Adipose tissue (tissue), 3 donors: Measurements from ENCODE around the gene F9. TPM values are rescaled to one million over a fixed set of nuclear protein-coding genes. Genes with fewer than 3 reads are reported as not detected.
"Not testable (repeated sequence)": the region's sequence is repeated elsewhere in the genome, so short reads cannot be mapped to it uniquely, and the experiment has no call there.

ENCODE experiments used
- H3K27ac ChIP-seq: one replicate; pipeline ENCODE4 v1.5.1; 2013; ENCODE audit warnings: low read depth, low read length
- WGBS, 3 donors: extraction: QIAGEN DNeasy Blood & Tissue Kit; methylation state at CpG; one replicate each; pipeline ENCODE4 v1.1.7; 2013; 5-methylcytosine and 5-hydroxymethylcytosine counted together
- polyA plus RNA-seq, 3 donors: library from polyadenylated mRNA; stranded (reverse); fragments of 200-250 nt; gene quantifications; one replicate each; pipeline ENCODE4 v1.2.3, GENCODE V29; 2013
- donor health status: healthy with polysubstance abuse.
- donor health status: Bipolar disorder and iron deficiency.
- donor health status: healthy.

Gene F9
- not detected for polyA plus RNA-seq

DNA sequence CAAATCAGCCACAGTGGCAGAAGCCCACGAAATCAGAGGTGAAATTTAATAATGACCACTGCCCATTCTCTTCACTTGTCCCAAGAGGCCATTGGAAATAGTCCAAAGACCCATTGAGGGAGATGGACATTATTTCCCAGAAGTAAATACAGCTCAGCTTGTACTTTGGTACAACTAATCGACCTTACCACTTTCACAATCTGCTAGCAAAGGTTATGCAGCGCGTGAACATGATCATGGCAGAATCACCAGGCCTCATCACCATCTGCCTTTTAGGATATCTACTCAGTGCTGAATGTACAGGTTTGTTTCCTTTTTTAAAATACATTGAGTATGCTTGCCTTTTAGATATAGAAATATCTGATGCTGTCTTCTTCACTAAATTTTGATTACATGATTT, at the start of gene F9:
Gene F9, plus strand, starts transcription at position 190 of the 400 bp plus-strand sequence. Its CDS starts 26 bp downstream, at position 216.
- no peak within 1 kb of the TSS for H3K27ac ChIP-seq
- WGBS, 3 donors, result 66 to 88% (median 67%) methylated on average over 4 of the region's 4 CpGs

DNA sequence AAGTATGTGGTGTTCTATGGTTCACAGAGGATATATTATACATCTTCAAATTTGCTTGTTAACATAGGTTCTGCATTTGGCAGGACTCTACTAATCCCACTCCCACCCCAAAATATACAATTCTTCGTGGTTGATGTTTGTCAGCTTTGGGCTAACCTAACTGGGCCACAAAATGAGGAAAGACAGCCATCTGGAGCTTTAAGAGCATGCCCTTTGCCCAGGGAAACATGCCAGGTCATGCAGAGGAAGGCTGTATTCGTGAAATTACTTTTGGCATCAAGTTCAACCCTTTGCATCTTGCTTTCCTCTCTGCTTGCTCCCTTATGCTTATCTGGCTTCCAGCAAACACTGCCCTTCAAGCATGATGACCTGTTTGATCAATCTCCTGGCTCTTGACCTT, 46.8 kb upstream of the F9 start:
- 8 to 19% (median 11%) methylated on average over 2 of the region's 2 CpGs for WGBS, 3 donors
- no peak overlapping the region for H3K27ac ChIP-seq

- 42 to 50% (median 43%) methylated on average over 2 of the region's 2 CpGs for WGBS, 3 donors
- H3K27ac ChIP-seq, result no peak overlapping the region
Observed at GRCh38 chrX:139484591-139484990, 45.9 kb upstream of the F9 start.

- no peak overlapping the region for H3K27ac ChIP-seq
- 56 to 88% (median 78%) methylated on average over 5 of the region's 5 CpGs for WGBS, 3 donors
Observed at GRCh38 chrX:139495324-139495723, 35.2 kb upstream of the F9 start.

DNA sequence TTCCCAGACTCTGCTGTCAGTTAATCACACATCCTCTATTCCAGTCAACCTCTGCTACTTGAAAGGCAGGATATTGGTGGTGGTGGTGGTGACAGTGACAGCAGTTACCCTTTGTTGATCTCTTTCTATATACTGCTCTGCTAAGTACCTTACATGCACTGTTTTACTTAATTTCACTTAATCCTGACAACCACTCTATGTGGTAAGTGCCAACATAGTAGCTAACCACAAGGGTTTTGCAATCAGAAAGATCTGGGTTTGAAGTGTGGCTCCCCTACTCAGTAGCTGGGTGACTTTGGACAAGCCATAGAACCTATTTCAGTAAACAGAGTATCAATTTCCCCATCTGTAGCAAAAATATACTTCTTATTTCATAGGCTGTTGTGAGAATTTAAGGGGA, 24.2 kb upstream of the F9 start:
- H3K27ac ChIP-seq, result no peak overlapping the region

- 55 to 74% (median 68%) methylated on average over 8 of the region's 8 CpGs for WGBS, 3 donors
- H3K27ac ChIP-seq, result no peak overlapping the region
Observed at GRCh38 chrX:139508099-139508498, 22.4 kb upstream of the F9 start.

- H3K27ac ChIP-seq, result no peak overlapping the region
- 78 to 83% (median 81%) methylated on average over 2 of the region's 2 CpGs for whole genome bisulfite sequencing, 3 donors
Observed at GRCh38 chrX:139518475-139518874, 12.1 kb upstream of the F9 start.

- 59 to 91% (median 78%) methylated on average over 3 of the region's 3 CpGs for WGBS, 3 donors
- H3K27ac ChIP-seq, result not testable (repeated sequence)
Observed at GRCh38 chrX:139528829-139529228, 1.7 kb upstream of the F9 start.

GRCh38 chrX:139532834-139533233, 2.3 kb downstream of the F9 start:
- WGBS, 3 donors, result 68 to 95% (median 79%) methylated on average over 4 of the region's 4 CpGs
- H3K27ac ChIP-seq, result no peak overlapping the region

DNA sequence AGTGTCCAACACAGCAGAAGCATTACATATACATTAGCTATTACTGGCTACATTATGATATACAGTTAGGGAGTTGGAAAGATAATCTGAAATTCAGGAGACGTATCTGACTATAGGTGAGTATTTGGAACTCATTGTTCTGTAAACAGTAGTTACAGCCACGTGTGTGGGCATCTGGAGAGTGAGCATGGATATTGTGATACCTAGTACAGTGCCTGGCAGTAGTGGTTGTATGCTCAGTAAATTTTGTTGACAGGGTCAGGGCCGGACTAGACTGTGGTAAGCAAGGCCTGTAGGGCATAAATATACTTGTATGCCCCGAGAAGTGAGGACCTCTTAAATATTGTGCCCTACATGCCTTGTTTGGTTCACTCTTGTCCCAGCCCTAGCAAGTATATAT, 2.9 kb downstream of the F9 start:
- 66 to 87% (median 73%) methylated on average over 4 of the region's 4 CpGs for WGBS, 3 donors
- H3K27ac ChIP-seq, result no peak overlapping the region

DNA sequence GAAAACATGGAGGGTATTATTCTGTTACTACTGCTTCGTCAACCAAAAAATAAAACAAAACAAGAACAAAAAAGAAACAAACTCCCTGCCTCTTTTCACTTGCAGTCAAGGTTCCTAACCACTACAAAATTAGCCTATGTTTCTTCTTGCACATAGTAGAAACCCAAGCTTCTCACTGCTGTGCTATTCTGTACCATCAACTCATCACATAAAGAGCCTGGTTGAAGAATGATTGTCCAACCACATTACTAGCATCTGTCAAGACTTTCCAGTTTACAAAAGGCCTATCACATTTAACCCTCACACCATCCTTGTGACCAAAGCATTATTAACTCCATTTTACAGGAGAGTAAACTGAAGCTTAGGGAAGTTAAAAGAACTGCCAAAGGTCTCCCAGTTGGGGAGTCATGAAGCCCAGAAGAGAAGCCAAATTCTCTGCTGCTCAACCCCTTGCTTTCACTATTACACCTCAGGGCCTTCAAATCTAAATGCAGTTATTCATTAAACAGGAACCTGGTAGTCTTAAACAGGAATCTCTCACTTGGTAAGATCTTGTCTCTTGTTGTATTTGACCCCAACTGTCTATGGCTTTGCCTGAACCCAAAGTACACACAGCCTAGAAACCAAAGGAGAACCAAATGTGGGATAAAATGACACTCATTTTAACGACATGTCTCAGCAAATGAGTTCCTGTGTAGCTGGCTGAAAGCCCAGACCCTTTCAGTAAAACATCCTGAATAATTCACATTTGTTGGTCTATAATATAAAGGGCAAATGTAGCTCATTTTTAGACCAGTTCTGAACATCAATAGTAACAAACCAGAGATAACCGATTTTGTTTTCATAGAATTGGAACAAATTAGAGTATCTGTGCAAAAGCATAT, 8.6 kb downstream of the F9 start:
- no peak overlapping the region for H3K27ac ChIP-seq
- WGBS, 3 donors, result 41 to 51% (median 45%) methylated on average over 3 of the region's 3 CpGs

- WGBS, 3 donors, result 59 to 68% (median 65%) methylated on average over 1 of the region's 1 CpG
Observed at GRCh38 chrX:139542652-139543051, 12.1 kb downstream of the F9 start.

DNA sequence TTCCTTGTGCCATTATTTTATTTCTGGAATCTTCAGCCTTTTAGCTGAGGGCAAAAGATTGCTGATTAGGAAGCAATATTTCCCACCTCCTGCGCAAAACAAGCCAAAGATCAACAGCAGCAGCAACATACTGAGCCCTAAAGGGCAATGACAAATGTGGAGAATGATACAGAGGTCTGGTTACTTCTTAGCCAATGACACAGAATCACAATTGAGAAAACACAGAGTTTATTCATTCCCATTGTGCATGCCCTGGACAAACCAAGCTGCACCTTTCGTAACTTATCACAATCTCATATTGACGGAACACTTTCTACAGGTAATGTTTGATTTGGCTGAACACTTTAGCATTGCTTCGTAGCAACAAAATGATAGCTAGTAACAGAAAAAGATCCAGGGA, 13.4 kb downstream of the F9 start:
- WGBS, 3 donors, result 25 to 92% (median 84%) methylated on average over 4 of the region's 4 CpGs
- no peak overlapping the region for H3K27ac ChIP-seq

More at GRCh38 chrX:139542652-139543051, 12.1 kb downstream of the F9 start:
- H3K27ac ChIP-seq, result no peak overlapping the region

DNA sequence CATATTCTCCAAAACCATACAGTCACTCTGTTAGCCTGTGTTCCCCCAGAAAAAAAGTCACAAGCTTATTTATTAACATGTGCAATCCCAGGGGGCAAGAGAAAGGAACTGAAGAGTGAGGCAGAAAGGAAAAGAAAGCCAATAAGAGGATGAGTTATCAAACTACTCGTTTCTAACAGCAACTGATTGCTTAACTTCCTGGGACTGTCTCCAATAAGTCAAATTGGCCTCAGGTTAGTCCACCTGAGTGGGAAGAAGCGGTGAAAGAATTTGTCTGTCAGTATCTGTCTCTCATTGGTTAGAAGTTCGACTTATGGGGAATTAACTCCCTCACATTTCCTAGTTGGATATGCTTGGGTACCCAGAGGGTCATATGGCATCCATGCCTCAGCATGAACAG, 14.1 kb downstream of the F9 start:
- no peak overlapping the region for H3K27ac ChIP-seq
- 54 to 74% (median 62%) methylated on average over 3 of the region's 3 CpGs for WGBS, 3 donors

DNA sequence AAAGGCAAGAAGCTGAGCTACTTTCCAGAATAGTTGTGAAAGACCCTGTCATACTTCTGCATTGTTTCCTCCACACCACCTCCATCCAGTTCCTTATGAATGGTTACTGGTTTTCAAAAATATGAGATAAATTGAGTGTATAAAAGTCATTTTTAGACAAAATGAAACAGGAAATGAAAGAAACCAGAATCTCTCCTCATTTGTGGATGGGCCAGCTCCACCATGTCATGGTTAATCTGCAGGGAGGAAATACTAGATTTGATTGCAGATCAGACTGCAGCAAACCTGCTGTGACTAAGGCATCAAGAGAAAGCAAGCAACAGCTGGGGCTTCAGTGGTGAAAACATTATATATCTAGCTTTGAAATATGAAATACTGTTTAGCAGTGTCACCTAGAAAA, 23.8 kb downstream of the F9 start:
- no peak overlapping the region for H3K27ac ChIP-seq

DNA sequence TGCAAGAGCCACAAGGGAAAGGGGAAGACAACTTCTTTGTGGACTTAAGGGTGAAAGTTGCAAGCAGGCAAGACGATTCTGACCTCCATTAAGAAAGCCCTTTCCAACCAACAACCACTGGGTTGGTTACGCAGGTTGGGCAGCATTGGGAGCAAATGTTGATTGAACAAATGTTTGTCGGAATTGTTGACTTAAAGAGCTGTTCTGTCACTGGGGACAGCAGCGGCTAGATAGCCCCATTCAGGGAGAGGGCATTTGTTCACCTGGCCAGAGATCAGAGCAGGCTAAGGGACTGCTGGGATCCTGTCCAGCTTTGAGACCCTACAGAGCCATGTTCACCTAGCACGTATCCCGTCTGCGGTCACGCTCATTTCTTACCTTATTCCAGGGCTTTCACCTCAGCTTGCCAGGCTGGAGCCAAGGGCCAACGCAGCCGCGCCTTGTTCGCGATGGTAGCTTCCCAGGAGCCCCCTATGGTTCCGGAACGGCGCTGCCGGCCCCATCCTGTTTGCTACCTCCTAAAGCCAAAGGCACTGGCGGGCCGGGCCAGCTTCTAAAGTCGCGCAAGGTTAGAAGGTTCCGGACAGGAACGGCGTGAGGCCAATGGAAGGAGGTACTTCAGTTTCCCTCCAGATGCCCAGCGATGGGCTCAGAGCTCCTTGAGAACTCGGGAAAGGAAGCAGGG, 24.6 kb downstream of the F9 start:
- 53 to 73% (median 70%) methylated on average over 26 of the region's 26 CpGs for WGBS, 3 donors
- H3K27ac ChIP-seq, result no peak overlapping the region

GRCh38 chrX:139559383-139560042, 29.0 kb downstream of the F9 start:
- H3K27ac ChIP-seq, result no peak overlapping the region
- WGBS, 3 donors, result 29 to 33% (median 31%) methylated on average over 8 to 9 of the region's 9 CpGs

GRCh38 chrX:139560221-139560620, 29.7 kb downstream of the F9 start:
- H3K27ac ChIP-seq, result no peak overlapping the region

GRCh38 chrX:139563251-139563650, 32.7 kb downstream of the F9 start:
- no peak overlapping the region for H3K27ac ChIP-seq

More at GRCh38 chrX:139563251-139563650, 32.7 kb downstream of the F9 start:
- WGBS, 3 donors, result 81 to 93% (median 81%) methylated on average over 5 of the region's 5 CpGs
